CD4-positive, alpha-beta memory T cell (primary cell): ENCODE data around the gene USP10. TPM values are rescaled to one million over a fixed set of nuclear protein-coding genes. Genes with fewer than 3 reads are reported as not detected.
"Not testable (repeated sequence)": the region's sequence is repeated elsewhere in the genome, so short reads cannot be mapped to it uniquely, and the experiment has no call there.

Source experiments
- CTCF ChIA-PET: fragments of 350-600 bp; sonication (Branson Sonifier 250); formaldehyde crosslinking; loops from one replicate; lab custom pipeline; 2021; ENCODE audit warnings: inconsistent platforms; ENCODE audit not compliant: partially characterized antibody; lab: Charles Lee
- POLR2A ChIA-PET: fragments of 350-600 bp; sonication (Branson Sonifier 250); formaldehyde crosslinking; loops from one replicate; lab custom pipeline; 2021; ENCODE audit not compliant: partially characterized antibody; lab: Charles Lee
- DNase-seq, 5 donors: peaks; one replicate each; pipeline versions ENCODE4 v3.0.0 to v3.0.0-alpha.2; 2020 to 2022; ENCODE audit warnings: mixed read lengths in 1 of 5
- H3K27ac ChIP-seq: one replicate; pipeline ENCODE4 v1.7.0; 2013; ENCODE audit warnings: low read depth, low read length
- H3K27me3 ChIP-seq: 2 replicates; pipeline ENCODE4 v1.7.0; 2013; ENCODE audit warnings: mild to moderate bottlenecking, low read length, moderate library complexity; ENCODE audit not compliant: insufficient read depth
- H3K36me3 ChIP-seq: 2 replicates; pipeline ENCODE4 v1.7.0; 2013; ENCODE audit warnings: mild to moderate bottlenecking, low read length, moderate library complexity; ENCODE audit not compliant: insufficient read depth
- H3K4me1 ChIP-seq: 2 replicates; pipeline ENCODE4 v1.7.0; 2013; ENCODE audit warnings: mild to moderate bottlenecking, low read length, moderate library complexity; ENCODE audit not compliant: insufficient read depth
- H3K4me3 ChIP-seq, 2 donors: one replicate each; pipeline ENCODE4 v1.7.0; 2013; ENCODE audit warnings: low read length in 2 of 2, mild to moderate bottlenecking in 1 of 2
- H3K9me3 ChIP-seq, 2 donors: one replicate each; pipeline ENCODE4 v1.7.0; 2013; ENCODE audit warnings: low read length in 2 of 2, control low read depth in 1 of 2; ENCODE audit not compliant: control insufficient read depth in 1 of 2
- H3K27ac Mint-ChIP-seq, 7 donors: one replicate each; pipeline ENCODE4 v1.8.0; 2020 to 2021; ENCODE audit warnings: mixed read lengths in 7 of 7, mild to moderate bottlenecking in 6 of 7, inconsistent platforms in 3 of 7, moderate library complexity in 3 of 7
- H3K27me3 Mint-ChIP-seq, 2 donors: one replicate each; pipeline ENCODE4 v1.8.0; 2020 to 2021; ENCODE audit warnings: mixed read lengths in 2 of 2
- H3K36me3 Mint-ChIP-seq, 2 donors: one replicate each; pipeline ENCODE4 v1.8.0; 2020 to 2021; ENCODE audit warnings: mixed read lengths in 2 of 2, inconsistent platforms in 1 of 2, mild to moderate bottlenecking in 1 of 2
- H3K4me1 Mint-ChIP-seq, 4 donors: one replicate each; pipeline ENCODE4 v1.8.0; 2020 to 2021; ENCODE audit warnings: mixed read lengths in 4 of 4, mild to moderate bottlenecking in 1 of 4
- H3K4me3 Mint-ChIP-seq, 8 donors: one replicate each; pipeline ENCODE4 v1.8.0; 2020 to 2021; ENCODE audit warnings: mixed read lengths in 8 of 8, mild to moderate bottlenecking in 7 of 8, moderate library complexity in 6 of 8, inconsistent platforms in 3 of 8
- H3K9me3 Mint-ChIP-seq, 8 donors: one replicate each; pipeline ENCODE4 v1.8.0; 2020 to 2021; ENCODE audit warnings: mixed read lengths in 8 of 8, mild to moderate bottlenecking in 5 of 8, inconsistent platforms in 3 of 8, moderate library complexity in 1 of 8
- intact Hi-C: fragments of 100-400 bp; cut with micrococcal nuclease; formaldehyde crosslinking; loops from one replicate; pipeline ENCODE4 v1.15.1; 2023
- polyA plus RNA-seq, 2 donors: library from polyadenylated mRNA; unstranded; fragments of 300-500 nt; fragmentation: Illumina TruSeq; gene quantifications; one replicate each; pipeline ENCODE4 v1.2.3, GENCODE V29; 2021
- total RNA-seq, 2 experiments: library from RNA; stranded (reverse); gene quantifications; one replicate each; pipeline ENCODE4 v1.2.3, GENCODE V29; 2021

USP10 gene
- total and polyA plus RNA-seq, 4 experiments from 2014 or later = 89.0 to 419 (median 181) TPM

DNA sequence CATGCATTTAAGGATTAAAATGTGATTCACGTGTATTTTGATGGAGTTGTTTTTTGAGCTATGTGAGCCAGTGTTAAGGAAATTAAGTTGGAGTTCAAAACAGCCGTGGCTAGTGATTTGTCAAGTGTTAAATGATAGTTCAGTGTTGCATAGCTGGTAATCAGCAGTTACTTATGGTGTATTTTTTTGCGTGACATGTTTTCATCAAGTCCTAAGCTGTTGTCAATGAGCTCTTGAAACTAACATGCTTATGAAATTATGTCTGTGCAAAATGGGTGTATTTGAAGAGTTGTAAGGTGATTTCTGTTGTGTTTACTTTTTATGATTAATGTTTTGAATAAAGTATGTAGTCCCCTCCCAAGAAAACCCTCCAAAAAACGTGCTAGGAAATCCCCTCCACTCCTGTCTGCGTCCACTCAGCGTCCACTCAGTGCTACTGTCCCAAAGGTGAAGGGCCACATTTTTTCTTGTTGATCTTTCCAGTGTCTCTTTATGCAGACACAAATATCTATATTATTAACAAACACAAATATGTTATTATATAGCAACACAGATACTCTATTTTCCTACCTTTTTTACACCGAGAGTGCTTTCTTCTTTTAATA is 30.0 kb downstream of the USP10 start:
- ChIA-PET POLR2A (interaction anchor here (1.0 to 1.6 kb wide), 3 partner anchors 8 to 224 kb away, joined by 3 to 7 read pairs (median 4); no protein-coding TSS in a partner anchor), CTCF (interaction anchor here (1.1 to 3.0 kb wide), 12 partner anchors 9 to 453 kb away, joined by 3 to 19 read pairs (median 7); no protein-coding TSS in a partner anchor)
- H3K36me3 ChIP-seq = peaks cover 6% of the 10 kb centered on the region
- no peak overlapping the region for H3K27ac ChIP-seq
- H3K27me3 ChIP-seq = no peaks in the 10 kb centered on the region
- no peaks in the 10 kb centered on the region for H3K9me3 ChIP-seq
- Mint-ChIP-seq H3K27me3 (no peaks in the 10 kb centered on the region), H3K9me3 (no peaks in the 10 kb centered on the region), H3K36me3 (peaks cover 4 to 5% of the 10 kb centered on the region in 2 donors), H3K4me1 (peaks cover 28 to 48% (median 35%) of the 10 kb centered on the region in 4 donors), H3K27ac (peak overlapping the region in 4 of 7 donors; percentile 4 to 80 (median 50)), H3K4me3 (peak overlapping the region in 2 of 8 donors; percentile 32 to 44)
- intact Hi-C loops = no loop called here
- no peak overlapping the region for H3K4me3 ChIP-seq
- H3K4me1 ChIP-seq = peaks cover 32% of the 10 kb centered on the region
- no peak for DNase-seq

DNA sequence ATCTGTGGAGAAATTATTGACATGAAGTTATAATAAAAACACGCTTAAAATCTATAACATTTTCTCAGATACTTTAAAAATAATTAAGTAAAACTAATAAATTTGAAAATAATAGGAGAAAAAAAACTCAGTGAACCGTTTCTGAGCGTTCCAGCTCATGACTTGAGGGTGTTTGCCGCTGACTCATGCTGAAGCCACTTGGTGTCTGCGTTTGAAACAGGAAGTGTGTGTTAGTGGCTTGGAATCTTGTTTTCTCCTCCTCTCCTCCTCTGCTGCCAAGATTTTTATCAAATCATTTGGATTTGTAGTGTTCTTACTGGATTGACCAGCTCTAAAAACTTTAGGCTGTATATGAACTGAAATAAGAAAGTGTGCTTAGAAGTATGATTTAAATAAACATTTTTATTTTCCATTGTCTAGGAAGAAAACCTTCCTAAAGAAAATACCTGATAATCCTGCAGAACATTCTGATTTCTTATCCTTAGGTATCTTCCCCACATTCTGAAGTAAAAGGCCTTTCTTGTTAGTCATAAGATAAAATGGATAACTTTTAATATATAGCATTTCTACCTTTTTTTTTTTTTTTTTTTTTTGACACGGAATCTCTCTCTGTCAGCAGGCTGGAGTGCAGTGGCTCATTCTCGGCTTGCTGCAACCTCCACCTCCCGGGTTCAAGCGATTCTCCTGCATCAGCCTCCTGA is 30.8 kb downstream of the USP10 start:
- peaks cover 4 to 7% of the 10 kb centered on the region in 2 donors for H3K36me3 Mint-ChIP-seq
- no peaks in the 10 kb centered on the region for H3K9me3 Mint-ChIP-seq
- intact Hi-C loops = no loop called here
- peak in 2 of 5 donors; percentile 16 to 56 for DNase-seq
- H3K4me3 ChIP-seq = no peak overlapping the region
- H3K27ac ChIP-seq = no peak overlapping the region
- H3K36me3 ChIP-seq = peaks cover 6% of the 10 kb centered on the region
- POLR2A ChIA-PET = interaction anchor here (0.9 to 1.6 kb wide), 3 partner anchors 59 to 225 kb away, joined by 4 to 7 read pairs (median 4); no protein-coding TSS in a partner anchor
- peaks cover 26 to 43% (median 31%) of the 10 kb centered on the region in 4 donors for H3K4me1 Mint-ChIP-seq
- peaks cover 30% of the 10 kb centered on the region for H3K4me1 ChIP-seq
- CTCF ChIA-PET = interaction anchor here (0.7 to 3.0 kb wide), 12 partner anchors 8 to 454 kb away, joined by 3 to 19 read pairs (median 7); no protein-coding TSS in a partner anchor
- peak overlapping the region in 2 of 7 donors; percentile 46 to 55 for H3K27ac Mint-ChIP-seq
- peak overlapping the region in 2 of 8 donors; percentile 16 to 58 for H3K4me3 Mint-ChIP-seq
- H3K27me3 ChIP-seq = no peaks in the 10 kb centered on the region
- H3K9me3 ChIP-seq = no peaks in the 10 kb centered on the region
- H3K27me3 Mint-ChIP-seq = no peaks in the 10 kb centered on the region

GRCh38 chr16:84732332-84732673 is 32.5 kb downstream of the USP10 start:
- H3K4me1 ChIP-seq = peaks cover 30% of the 10 kb centered on the region
- H3K9me3 Mint-ChIP-seq, H3K36me3 ChIP-seq, POLR2A ChIA-PET, H3K27ac Mint-ChIP-seq, H3K27me3 ChIP-seq, DNase-seq, H3K4me3 Mint-ChIP-seq, H3K27me3 Mint-ChIP-seq, intact Hi-C loops, H3K27ac ChIP-seq, H3K4me3 ChIP-seq, H3K9me3 ChIP-seq: not testable (repeated sequence)
- CTCF ChIA-PET = interaction anchor here (0.7 to 10.4 kb wide), 5 partner anchors 7 to 455 kb away, joined by 3 to 138 read pairs (median 3); no protein-coding TSS in a partner anchor
- H3K36me3 Mint-ChIP-seq = peaks cover 4 to 13% of the 10 kb centered on the region in 2 donors
- H3K4me1 Mint-ChIP-seq = peaks cover 25 to 44% (median 36%) of the 10 kb centered on the region in 4 donors

- Mint-ChIP-seq H3K27ac (no peak overlapping the region), H3K27me3 (no peaks in the 10 kb centered on the region), H3K4me3 (no peak overlapping the region), H3K36me3 (peaks cover 4 to 14% of the 10 kb centered on the region in 2 donors), H3K9me3 (no peaks in the 10 kb centered on the region), H3K4me1 (peaks cover 25 to 48% (median 37%) of the 10 kb centered on the region in 4 donors)
- H3K4me1 ChIP-seq = peaks cover 35% of the 10 kb centered on the region
- H3K36me3 ChIP-seq = peaks cover 6% of the 10 kb centered on the region
- no peak overlapping the region for H3K27ac ChIP-seq
- ChIA-PET POLR2A (no interaction called here), CTCF (interaction anchor here (0.7 to 10.4 kb wide), 5 partner anchors 7 to 456 kb away, joined by 3 to 138 read pairs (median 3); no protein-coding TSS in a partner anchor)
- H3K9me3 ChIP-seq = no peaks in the 10 kb centered on the region
- intact Hi-C loops = no loop called here
- no peak overlapping the region for H3K4me3 ChIP-seq
- H3K27me3 ChIP-seq = no peaks in the 10 kb centered on the region
- DNase-seq = no peak
Measured at GRCh38 chr16:84732674-84733352, 33.0 kb downstream of the USP10 start.

DNA sequence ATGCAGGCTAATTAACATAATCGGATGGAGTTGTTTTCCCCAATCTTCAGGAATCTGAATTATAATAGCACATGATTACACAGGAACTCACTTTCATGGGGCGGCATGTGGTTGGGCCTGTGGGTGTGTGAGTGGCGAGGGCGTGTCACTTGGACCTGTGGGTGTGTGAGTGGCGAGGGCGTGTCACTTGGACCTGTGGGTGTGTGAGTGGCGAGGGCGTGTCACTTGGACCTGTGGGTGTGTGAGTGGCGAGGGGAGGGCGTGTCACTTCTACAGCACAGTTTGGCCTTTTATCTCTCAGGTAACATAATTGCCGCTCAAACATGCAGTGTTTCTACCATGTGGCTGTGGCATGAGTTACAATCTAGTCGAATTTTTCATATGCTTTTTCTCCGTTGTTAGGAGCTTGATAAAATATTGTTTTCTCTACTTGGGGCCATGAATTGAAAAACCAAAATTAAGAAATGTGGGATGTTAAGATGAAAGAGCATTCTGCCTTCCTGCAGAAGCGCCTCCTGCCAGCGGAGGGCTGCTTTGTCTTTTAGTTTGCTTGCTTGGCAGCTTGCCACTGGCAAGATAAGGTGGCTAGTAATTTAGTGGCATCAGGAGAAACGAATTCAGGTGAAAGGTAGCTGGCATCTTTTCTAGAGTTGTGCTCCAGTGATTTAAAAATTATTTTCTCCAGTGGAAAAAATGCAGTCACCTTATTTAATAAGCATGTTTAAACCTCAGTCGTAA is 36.2 kb downstream of the USP10 start:
- Mint-ChIP-seq H3K36me3 (peaks cover 4 to 29% of the 10 kb centered on the region in 2 donors), H3K4me1 (peaks cover 29 to 48% (median 37%) of the 10 kb centered on the region in 4 donors), H3K27me3 (no peaks in the 10 kb centered on the region), H3K4me3 (peak overlapping the region in 6 of 8 donors; percentile 0 to 48 (median 28)), H3K27ac (peak overlapping the region; percentile 8 to 91 (median 76)), H3K9me3 (no peaks in the 10 kb centered on the region)
- H3K27ac ChIP-seq = no peak overlapping the region
- CTCF ChIA-PET = interaction anchor here (0.8 to 10.4 kb wide), 12 partner anchors 11 to 234 kb away, joined by 3 to 138 read pairs (median 6); no protein-coding TSS in a partner anchor
- no peaks in the 10 kb centered on the region for H3K9me3 ChIP-seq
- intact Hi-C loops = loop anchor here (5.0 kb wide), 1 partner anchor 34 kb away; no protein-coding TSS in a partner anchor
- POLR2A ChIA-PET = interaction anchor here (0.6 kb wide), 1 partner anchor 187 kb away, joined by 3 read pairs; no protein-coding TSS in a partner anchor
- H3K4me1 ChIP-seq = peaks cover 33% of the 10 kb centered on the region
- H3K4me3 ChIP-seq = no peak overlapping the region
- DNase-seq = peak; percentile 49 to 68 (median 60)
- no peaks in the 10 kb centered on the region for H3K27me3 ChIP-seq
- peaks cover 12% of the 10 kb centered on the region for H3K36me3 ChIP-seq

GRCh38 chr16:84737192-84738011 is 37.6 kb downstream of the USP10 start:
- Mint-ChIP-seq H3K4me3 (no peak overlapping the region), H3K4me1 (peaks cover 34 to 46% (median 40%) of the 10 kb centered on the region in 4 donors), H3K27me3 (no peaks in the 10 kb centered on the region), H3K36me3 (peaks cover 11 to 38% of the 10 kb centered on the region in 2 donors), H3K27ac (peak overlapping the region in 4 of 7 donors; percentile 13 to 69 (median 59)), H3K9me3 (no peaks in the 10 kb centered on the region)
- Histone ChIP-seq H3K36me3 (peaks cover 15% of the 10 kb centered on the region), H3K27me3 (no peaks in the 10 kb centered on the region), H3K4me1 (peaks cover 33% of the 10 kb centered on the region), H3K9me3 (no peaks in the 10 kb centered on the region), H3K4me3 (no peak overlapping the region), H3K27ac (no peak overlapping the region)
- POLR2A ChIA-PET = interaction anchor here (0.7 to 1.6 kb wide), 6 partner anchors 8 to 234 kb away, joined by 3 to 9 read pairs (median 3); no protein-coding TSS in a partner anchor
- intact Hi-C loops = loop anchor here (1.0 to 5.0 kb wide), 6 partner anchors 35 to 291 kb away; no protein-coding TSS in a partner anchor
- CTCF ChIA-PET = interaction anchor here (0.7 to 10.4 kb wide), 28 partner anchors 8 to 466 kb away, joined by 3 to 138 read pairs (median 8); no protein-coding TSS in a partner anchor
- no peak for DNase-seq
